H1 (cell line): ENCODE results near the gene MAFG. TPM values are rescaled to one million over a fixed set of nuclear protein-coding genes. Genes with fewer than 3 reads are reported as not detected.

Experiments used
- CTCF ChIA-PET: fragments of 300-600 bp; sonication (Branson Sonifier 250); formaldehyde crosslinking; loops from one replicate; lab custom pipeline; 2021; ENCODE audit not compliant: partially characterized antibody; lab: Charles Lee
- POLR2A ChIA-PET: fragments of 300-600 bp; sonication (Branson Sonifier 250); formaldehyde crosslinking; loops from one replicate; lab custom pipeline; 2021; ENCODE audit warnings: inconsistent platforms; ENCODE audit not compliant: partially characterized antibody; lab: Charles Lee
- DNase-seq, 2 experiments: peaks; one replicate each; pipeline versions ENCODE4 v3.0.0 to v3.0.0-alpha.2; 2010 to 2022; ENCODE audit warnings: low spot score in 2 of 2, low read depth in 1 of 2, mixed read lengths in 1 of 2
- FAIRE-seq: peaks from 2 replicates; lab custom pipeline; 2011; peaks lifted over from hg19 to GRCh38; lab: Jason Lieb, UNC
- H2AFZ ChIP-seq: 2 replicates; pipeline ENCODE4 v1.8.1; 2012; ENCODE audit warnings: low read length, inconsistent platforms
- H2AK5ac ChIP-seq: 2 replicates; pipeline ENCODE4 v1.6.1; 2013; ENCODE audit warnings: low read depth, low read length
- H2BK120ac ChIP-seq: replicated peaks from 2 replicates; pipeline ENCODE3; 2013; ENCODE audit warnings: low read depth, low read length, inconsistent platforms
- H2BK12ac ChIP-seq: 2 replicates; pipeline ENCODE4 v1.6.1; 2013; ENCODE audit warnings: low read depth, low read length
- H2BK15ac ChIP-seq: 2 replicates; pipeline ENCODE4 v1.6.1; 2013; ENCODE audit warnings: low read length
- H2BK20ac ChIP-seq: 2 replicates; pipeline ENCODE4 v1.6.1; 2013; ENCODE audit warnings: low read length
- H2BK5ac ChIP-seq: 2 replicates; pipeline ENCODE4 v1.6.1; 2013; ENCODE audit warnings: low read depth, low read length
- H3K14ac ChIP-seq: 2 replicates; pipeline ENCODE4 v1.6.1; 2013; ENCODE audit warnings: inconsistent platforms; ENCODE audit not compliant: insufficient read length
- H3K18ac ChIP-seq: 2 replicates; pipeline ENCODE4 v1.6.1; 2013; ENCODE audit warnings: low read length; ENCODE audit errors: extremely low read depth
- H3K23ac ChIP-seq: 2 replicates; pipeline ENCODE4 v1.6.1; 2013; ENCODE audit warnings: inconsistent platforms; ENCODE audit not compliant: insufficient read length
- H3K23me2 ChIP-seq: 2 replicates; pipeline ENCODE4 v1.6.1; 2013; ENCODE audit warnings: low read depth, low read length
- H3K27ac ChIP-seq: 2 replicates; pipeline ENCODE4 v1.6.1; 2011; ENCODE audit warnings: low read depth, low read length, inconsistent platforms
- H3K27me3 ChIP-seq, 4 experiments: replicated peaks in 1 of 4; 1 replicate in 1 of 4; 2 replicates in 3 of 4; pipeline versions ENCODE4 v1.6.1 to v1.8.1; 2011 to 2013; ENCODE audit warnings: low read length in 3 of 4, mild to moderate bottlenecking in 3 of 4, inconsistent platforms in 2 of 4, mixed read lengths in 2 of 4, moderate library complexity in 1 of 4; ENCODE audit not compliant: control insufficient read depth in 3 of 4, insufficient read depth in 3 of 4; ENCODE audit errors: extremely low read depth in 1 of 4
- H3K36me3 ChIP-seq, 4 experiments: 2 replicates each; pipeline versions ENCODE4 v1.6.1 to v1.8.1; 2011 to 2013; ENCODE audit warnings: mild to moderate bottlenecking in 4 of 4, low read length in 3 of 4, moderate library complexity in 2 of 4, control low read depth in 1 of 4, inconsistent platforms in 1 of 4; ENCODE audit not compliant: insufficient read depth in 4 of 4, control insufficient read depth in 2 of 4
- H3K4ac ChIP-seq: replicated peaks from 2 replicates; pipeline ENCODE3; 2013; ENCODE audit warnings: low read length, low read depth, mixed read lengths, inconsistent platforms; ENCODE audit not compliant: insufficient read length
- H3K4me1 ChIP-seq, 4 experiments: replicated peaks in 1 of 4; 1 replicate in 1 of 4; 2 replicates in 3 of 4; pipeline versions ENCODE4 v1.6.1 to v1.8.1; 2011 to 2013; ENCODE audit warnings: low read length in 3 of 4, inconsistent platforms in 2 of 4, mixed read lengths in 1 of 4; ENCODE audit not compliant: insufficient read depth in 4 of 4, control insufficient read depth in 3 of 4
- H3K4me2 ChIP-seq, 2 experiments: 2 replicates each; pipeline versions ENCODE4 v1.6.1 to v1.8.1; 2011 to 2013; ENCODE audit warnings: low read depth in 2 of 2, low read length in 2 of 2, control low read depth in 1 of 2, inconsistent platforms in 1 of 2, mild to moderate bottlenecking in 1 of 2; ENCODE audit not compliant: insufficient read depth in 1 of 2
- H3K4me3 ChIP-seq, 4 experiments: fragments of 200-600, 300-600 bp in 1 of 4; sonication (generic), shearing (Covaris generic), sonication (Bioruptor Twin) in 1 of 4; 2 replicates each; pipeline versions ENCODE4 v1.5.1 to v1.8.1; 2011 to 2016; ENCODE audit warnings: low read length in 4 of 4, low read depth in 3 of 4, control low read depth in 2 of 4, inconsistent platforms in 2 of 4, mild to moderate bottlenecking in 2 of 4, mixed read lengths in 1 of 4, moderate library complexity in 1 of 4; ENCODE audit not compliant: insufficient read depth in 2 of 4; ENCODE audit errors: extremely low read depth in 1 of 4
- H3K56ac ChIP-seq: replicated peaks from 2 replicates; pipeline ENCODE3; 2013; ENCODE audit warnings: low read depth, mild to moderate bottlenecking, mixed read lengths, low read length, inconsistent platforms; ENCODE audit not compliant: insufficient read length
- H3K79me1 ChIP-seq: 2 replicates; pipeline ENCODE4 v1.6.1; 2013; ENCODE audit warnings: low read depth, low read length, control low read depth
- H3K79me2 ChIP-seq, 2 experiments: 2 replicates each; pipeline versions ENCODE4 v1.6.1 to v1.8.1; 2012 to 2013; ENCODE audit warnings: low read length in 2 of 2, mild to moderate bottlenecking in 2 of 2, inconsistent platforms in 1 of 2; ENCODE audit not compliant: insufficient read depth in 2 of 2, control insufficient read depth in 1 of 2
- H3K9ac ChIP-seq, 4 experiments: replicated peaks in 1 of 4; 1 replicate in 1 of 4; 2 replicates in 3 of 4; pipeline versions ENCODE4 v1.6.1 to v1.8.1; 2011 to 2013; ENCODE audit warnings: low read depth in 3 of 4, low read length in 3 of 4, control low read depth in 2 of 4, mild to moderate bottlenecking in 2 of 4, moderate library complexity in 2 of 4, inconsistent platforms in 1 of 4; ENCODE audit errors: extremely low read depth in 1 of 4
- H3K9me3 ChIP-seq, 2 experiments: 2 replicates each; pipeline versions ENCODE4 v1.6.1 to v1.8.1; 2012 to 2013; ENCODE audit warnings: mild to moderate bottlenecking in 2 of 2, moderate library complexity in 2 of 2, control low read depth in 1 of 2, inconsistent platforms in 1 of 2, low read depth in 1 of 2, low read length in 1 of 2, mixed read lengths in 1 of 2; ENCODE audit not compliant: insufficient read depth in 2 of 2
- H4K20me1 ChIP-seq, 2 experiments: replicated peaks in 1 of 2; 2 replicates each; pipeline versions ENCODE3 to v1.8.1; 2011 to 2013; ENCODE audit warnings: inconsistent platforms in 2 of 2, low read length in 2 of 2, mild to moderate bottlenecking in 1 of 2; ENCODE audit not compliant: insufficient read depth in 2 of 2, control insufficient read depth in 1 of 2
- H4K5ac ChIP-seq: 2 replicates; pipeline ENCODE4 v1.6.1; 2013; ENCODE audit warnings: low read length, low read depth, mixed read lengths, inconsistent platforms; ENCODE audit not compliant: insufficient read length
- H4K8ac ChIP-seq: 2 replicates; pipeline ENCODE4 v1.8.0; 2013; ENCODE audit warnings: mild to moderate bottlenecking, moderate library complexity, low read length, inconsistent platforms; ENCODE audit not compliant: insufficient read depth; ENCODE audit errors: extremely low read depth
- H4K91ac ChIP-seq: replicated peaks from 2 replicates; pipeline ENCODE3; 2013; ENCODE audit warnings: low read length, mixed read lengths, inconsistent platforms; ENCODE audit not compliant: insufficient read length
- BACH1 ChIP-seq: IDR thresholded peaks from 2 replicates; pipeline ENCODE4 v1.6.1; 2012; ENCODE audit warnings: low read length, improper control_type of control experiment
- CBX8 ChIP-seq: fragments of 300-800, 300-1000 bp; sonication (generic); IDR thresholded peaks from 2 replicates; pipeline ENCODE4 v1.7.1; 2016; ENCODE audit warnings: low read depth, low read length, borderline replicate concordance
- CEBPB ChIP-seq: IDR thresholded peaks from 2 replicates; pipeline ENCODE4 v1.6.1; 2012; ENCODE audit warnings: low read depth, low read length
- EGR1 ChIP-seq: IDR thresholded peaks from 2 replicates; pipeline ENCODE4 v1.6.1; 2011; ENCODE audit warnings: low read depth, low read length, borderline replicate concordance
- EZH2 ChIP-seq: fragments of 200-600 bp; sonication (generic); IDR thresholded peaks from 2 replicates; pipeline ENCODE4 v1.7.1; 2012; ENCODE audit warnings: low read depth, mild to moderate bottlenecking, moderate library complexity, low read length, inconsistent platforms; ENCODE audit not compliant: severe bottlenecking
- GABPA ChIP-seq: IDR thresholded peaks from 2 replicates; pipeline ENCODE4 v1.6.1; 2011; ENCODE audit warnings: mild to moderate bottlenecking, low read length, moderate library complexity, borderline replicate concordance; ENCODE audit not compliant: insufficient read depth
- JUN ChIP-seq: IDR thresholded peaks from 2 replicates; pipeline ENCODE4 v1.6.1; 2011; ENCODE audit warnings: low read depth, mild to moderate bottlenecking, improper control_type of control experiment, low read length
- JUND ChIP-seq: IDR thresholded peaks from 2 replicates; pipeline ENCODE4 v1.6.1; 2011; ENCODE audit warnings: mild to moderate bottlenecking, improper control_type of control experiment, low read length
- MAFK ChIP-seq: IDR thresholded peaks from 2 replicates; pipeline ENCODE4 v1.6.1; 2012; ENCODE audit warnings: low read depth, mild to moderate bottlenecking, improper control_type of control experiment, low read length
- NRF1 ChIP-seq: IDR thresholded peaks from 2 replicates; pipeline ENCODE4 v1.6.1; 2011; ENCODE audit warnings: mild to moderate bottlenecking, low read depth, low read length, improper control_type of control experiment
- POLR2AphosphoS5 ChIP-seq: IDR thresholded peaks from 2 replicates; pipeline ENCODE4 v1.6.1; 2011; ENCODE audit warnings: low read depth, low read length
- RFX5 ChIP-seq: IDR thresholded peaks from 2 replicates; pipeline ENCODE4 v1.6.1; 2011; ENCODE audit warnings: low read depth, low read length, improper control_type of control experiment, borderline replicate concordance
- RXRA ChIP-seq: IDR thresholded peaks from 2 replicates; pipeline ENCODE4 v1.6.1; 2011; ENCODE audit warnings: low read depth, mild to moderate bottlenecking, low read length, moderate library complexity; ENCODE audit not compliant: insufficient read depth
- SP1 ChIP-seq: IDR thresholded peaks from 2 replicates; pipeline ENCODE4 v1.6.1; 2011; ENCODE audit warnings: low read depth, low read length
- TAF7 ChIP-seq: optimal IDR thresholded peaks from 2 replicates; pipeline ENCODE3; 2011; ENCODE audit warnings: low read depth, mild to moderate bottlenecking, inconsistent platforms, low read length, moderate library complexity, borderline replicate concordance
- WGBS, 2 experiments: shearing (Covaris generic) in 1 of 2; methylation state at CpG; one replicate each; pipeline versions ENCODE4 v1.1.6 to v1.1.7; 2013 to 2015; ENCODE audit warnings: low lambda C conversion rate in 2 of 2, mixed read lengths in 2 of 2, inconsistent platforms in 1 of 2, low coverage in 1 of 2, missing lambda C conversion rate in 1 of 2; ENCODE audit not compliant: insufficient replicate concordance in 2 of 2, insufficient coverage in 1 of 2, insufficient read length in 1 of 2; ENCODE audit errors: extremely low coverage in 1 of 2, missing lambda C conversion rate in 1 of 2; 5-methylcytosine and 5-hydroxymethylcytosine counted together
- polyA plus RNA-seq, 7 experiments: library from polyadenylated mRNA; depleted of rRNA in 3 of 7; stranded (reverse) in 5 of 7; unstranded in 2 of 7; fragments of >200 nt in 5 of 7; fragments of 200-250 nt in 2 of 7; gene quantifications; 1 replicate in 5 of 7; 2 replicates in 1 of 7; 4 replicates in 1 of 7; pipeline versions ENCODE4 v1.2.1 to v1.2.3, GENCODE V29; 2011 to 2013; ENCODE audit warnings: missing spikeins in 2 of 7, mixed read lengths in 2 of 7
- total RNA-seq: library from RNA; stranded (reverse); fragmentation: NEBNext Ultra II Directional; extraction: Animal tissue kit (Norgen Biotek cat#: 25700); gene quantifications from 2 replicates; pipeline ENCODE4 v1.2.1, GENCODE V29; 2021

Gene MAFG
- total and polyA plus RNA-seq, 2 of the 8 experiments (the other 6 are each of a cell fraction or from before 2014, with no cell fraction given), result 25.5 to 26.9 TPM

DNA sequence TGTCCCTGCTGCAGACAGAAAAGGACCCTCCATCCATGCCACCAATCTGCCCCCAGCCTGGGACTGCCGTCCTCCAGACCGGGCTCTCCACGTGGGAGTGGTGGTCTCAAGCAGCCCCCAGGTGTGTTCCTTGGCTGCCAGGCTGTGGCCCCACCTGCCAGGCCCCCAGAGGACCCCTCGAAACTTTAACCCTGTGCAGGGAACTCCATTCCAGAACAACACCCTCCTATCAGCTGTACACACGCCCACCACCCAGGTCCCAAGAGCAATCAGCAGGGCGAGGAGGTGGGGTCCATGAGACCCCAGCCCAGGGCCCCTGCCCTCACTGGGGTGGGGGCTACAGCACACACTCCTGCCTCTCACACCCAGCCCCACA lies 8.2 kb upstream of the MAFG start:
- Histone ChIP-seq H3K27me3 (peaks cover 0 to 3% (median 0%) of the 10 kb centered on the region in 4 experiments; a peak in 1 of 7 replicates), H3K4me3 (peak overlapping the region in 2 of 4 experiments; percentile 12 to 91; a peak in 2 of 8 replicates), H3K4me1 (peaks cover 0 to 4% (median 1%) of the 10 kb centered on the region in 4 experiments; a peak in 3 of 7 replicates), H3K9me3 (no peaks in the 10 kb centered on the region), H4K20me1 (peaks cover 7 to 17% of the 10 kb centered on the region in 2 experiments), H3K4ac (no peak overlapping the region), H3K18ac (no peak overlapping the region), H3K14ac (no peak overlapping the region), H3K23ac (no peak overlapping the region), H3K36me3 (peaks cover 0 to 25% (median 10%) of the 10 kb centered on the region in 4 experiments; a peak in 5 of 8 replicates), H3K79me1 (no peaks in the 10 kb centered on the region), H4K8ac (no peak overlapping the region), H2BK15ac (no peak overlapping the region), H2BK120ac (no peak overlapping the region), H4K5ac (no peak overlapping the region), H3K79me2 (no peaks in the 10 kb centered on the region; a peak in 1 of 4 replicates), H2BK20ac (no peak overlapping the region), H4K91ac (no peak overlapping the region), H3K27ac (no peak overlapping the region), H3K9ac (no peak overlapping the region), H2AK5ac (no peak overlapping the region), H2AFZ (no peak overlapping the region), H3K23me2 (no peaks in the 10 kb centered on the region; the same call in 1 of the 2 replicates), H2BK12ac (no peak overlapping the region), H2BK5ac (no peak overlapping the region; the same call in 1 of the 2 replicates), H3K56ac (no peak overlapping the region), H3K4me2 (peak overlapping the region; percentile 11 to 66; a peak in 2 of 4 replicates)
- 100% methylated on average over 5 of the region's 6 CpGs; no CpG with 5 or more reads in 1 of the 2 experiments for WGBS, 2 experiments
- TF ChIP-seq NRF1 (no peak), JUND (no peak), GABPA (no peak), EZH2 (no peak), TAF7 (no peak), RXRA (no peak), RFX5 (no peak), POLR2AphosphoS5 (no peak), BACH1 (no peak), MAFK (no peak), SP1 (no peak), EGR1 (no peak), CBX8 (no peak), JUN (no peak), CEBPB (no peak)
- FAIRE-seq (no peak), DNase-seq (no peak)
- POLR2A ChIA-PET, result interaction anchor here (0.6 to 14.6 kb wide), 8 partner anchors 9 to 66 kb away, joined by 3 to 150 read pairs (median 6); partner anchors contain the start of genes MAFG, NOTUM, PCYT2 and SIRT7
- CTCF ChIA-PET, result interaction anchor here (2.0 kb wide), 1 partner anchor 66 kb away, joined by 8 read pairs; no protein-coding TSS in a partner anchor
